PC-9 (cell line): ENCODE data around the gene PSMD6. TPM values are rescaled to one million over a fixed set of nuclear protein-coding genes. Genes with fewer than 3 reads are reported as not detected.

ENCODE experiments used
- BruUV-seq: library from RNA; stranded (reverse); fragments of 400-500 nt; replicated peaks from 2 replicates; lab custom pipeline; 2021; lab: Mats Ljungman, UMichigan
- CTCF ChIA-PET: fragments of 300-600 bp; sonication (Branson Sonifier 250); formaldehyde crosslinking; loops from one replicate; lab custom pipeline; 2022; ENCODE audit warnings: antibody characterized with exemption; lab: Charles Lee
- POLR2A ChIA-PET: fragments of 300-600 bp; sonication (Branson Sonifier 250); formaldehyde crosslinking; loops from one replicate; lab custom pipeline; 2022; ENCODE audit warnings: antibody characterized with exemption; ENCODE audit not compliant: unreplicated experiment; lab: Charles Lee
- DNase-seq, 2 experiments: peaks; one replicate each; pipeline versions ENCODE4 v3.0.0 to v3.0.0-alpha.2; 2015 to 2022; ENCODE audit warnings: mixed read lengths in 1 of 2
- H2AFZ ChIP-seq: fragments of 200-600 bp; sonication (generic); 2 replicates; pipeline ENCODE4 v1.8.1; 2017; ENCODE audit warnings: antibody characterized with exemption
- H3F3A ChIP-seq: fragments of 200-600 bp; sonication (generic); 2 replicates; pipeline ENCODE4 v1.8.1; 2017; ENCODE audit warnings: antibody characterized with exemption, mild to moderate bottlenecking, low read depth; ENCODE audit not compliant: insufficient read depth
- H3K27ac ChIP-seq: fragments of 200-600 bp; sonication (generic); 2 replicates; pipeline ENCODE4 v1.6.1; 2016; ENCODE audit warnings: mixed run types
- H3K27me3 ChIP-seq: fragments of 200-600 bp; sonication (generic); 2 replicates; pipeline ENCODE4 v1.6.1; 2016; ENCODE audit warnings: low read depth, mixed run types; ENCODE audit not compliant: insufficient read depth
- H3K36me3 ChIP-seq: fragments of 200-600 bp; sonication (generic); 2 replicates; pipeline ENCODE4 v1.6.1; 2016; ENCODE audit warnings: low read depth, mixed run types
- H3K4me1 ChIP-seq: fragments of 200-600 bp; sonication (generic); replicated peaks from 2 replicates; pipeline ENCODE4 v1.6.1; 2016; ENCODE audit warnings: mixed run types; ENCODE audit not compliant: insufficient read depth
- H3K4me2 ChIP-seq: fragments of 200-600 bp; sonication (generic); 2 replicates; pipeline ENCODE4 v1.6.1; 2017; ENCODE audit warnings: mixed run types
- H3K4me3 ChIP-seq: fragments of 200-600 bp; sonication (generic); 2 replicates; pipeline ENCODE4 v1.6.1; 2016; ENCODE audit warnings: mixed run types
- H3K79me2 ChIP-seq: fragments of 200-600 bp; sonication (generic); 2 replicates; pipeline ENCODE4 v1.6.1; 2017; ENCODE audit warnings: low read depth, mixed run types
- H3K9me2 ChIP-seq: fragments of 200-600 bp; sonication (generic); 2 replicates; pipeline ENCODE4 v1.8.1; 2017; ENCODE audit warnings: mild to moderate bottlenecking; ENCODE audit not compliant: insufficient read depth
- H3K9me3 ChIP-seq: fragments of 200-600 bp; sonication (generic); 2 replicates; pipeline ENCODE4 v1.8.1; 2016; ENCODE audit warnings: low read depth; ENCODE audit not compliant: insufficient read depth
- H4K20me1 ChIP-seq: fragments of 200-600 bp; sonication (generic); 2 replicates; pipeline ENCODE4 v1.8.1; 2017; ENCODE audit not compliant: insufficient read depth
- EZH2 ChIP-seq: fragments of 200-600 bp; sonication (generic); IDR thresholded peaks from 2 replicates; pipeline ENCODE4 v1.8.0; 2017; ENCODE audit warnings: antibody characterized with exemption, low read depth
- intact Hi-C: fragments of 100-400 bp; cut with micrococcal nuclease; formaldehyde crosslinking; loops from one replicate; pipeline ENCODE4 v1.10.0; 2022; ENCODE audit not compliant: unreplicated experiment
- total RNA-seq: library from RNA; stranded (reverse); gene quantifications from 2 replicates; pipeline ENCODE4 v1.2.3, GENCODE V29; 2021
- TF ChIP-seq, protein P1 (sequence below): fragments of 200-600 bp; sonication (generic); conservative IDR thresholded peaks from 2 replicates; pipeline ENCODE4 v1.6.1; 2017; ENCODE audit warnings: mixed run types, antibody characterized with exemption, mild to moderate bottlenecking, moderate library complexity

PSMD6 gene
- total RNA-seq, 1 experiment from 2014 or later = 68.8 TPM

- no peaks in the 10 kb centered on the region for H3K27me3 ChIP-seq
- no peak overlapping the region for H2AFZ ChIP-seq
- H3K27ac ChIP-seq = no peak overlapping the region
- intact Hi-C loops = no loop called here
- CTCF ChIA-PET = no interaction called here
- H3K4me2 ChIP-seq = no peak overlapping the region
- no peaks in the 10 kb centered on the region for H3K9me2 ChIP-seq
- POLR2A ChIA-PET = no interaction called here
- H3F3A ChIP-seq = no peaks in the 10 kb centered on the region
- no peak overlapping the region for H3K4me3 ChIP-seq
- no peaks in the 10 kb centered on the region for H3K9me3 ChIP-seq
- TF ChIP-seq EZH2 = no peak
- TF ChIP-seq, protein P1, sequence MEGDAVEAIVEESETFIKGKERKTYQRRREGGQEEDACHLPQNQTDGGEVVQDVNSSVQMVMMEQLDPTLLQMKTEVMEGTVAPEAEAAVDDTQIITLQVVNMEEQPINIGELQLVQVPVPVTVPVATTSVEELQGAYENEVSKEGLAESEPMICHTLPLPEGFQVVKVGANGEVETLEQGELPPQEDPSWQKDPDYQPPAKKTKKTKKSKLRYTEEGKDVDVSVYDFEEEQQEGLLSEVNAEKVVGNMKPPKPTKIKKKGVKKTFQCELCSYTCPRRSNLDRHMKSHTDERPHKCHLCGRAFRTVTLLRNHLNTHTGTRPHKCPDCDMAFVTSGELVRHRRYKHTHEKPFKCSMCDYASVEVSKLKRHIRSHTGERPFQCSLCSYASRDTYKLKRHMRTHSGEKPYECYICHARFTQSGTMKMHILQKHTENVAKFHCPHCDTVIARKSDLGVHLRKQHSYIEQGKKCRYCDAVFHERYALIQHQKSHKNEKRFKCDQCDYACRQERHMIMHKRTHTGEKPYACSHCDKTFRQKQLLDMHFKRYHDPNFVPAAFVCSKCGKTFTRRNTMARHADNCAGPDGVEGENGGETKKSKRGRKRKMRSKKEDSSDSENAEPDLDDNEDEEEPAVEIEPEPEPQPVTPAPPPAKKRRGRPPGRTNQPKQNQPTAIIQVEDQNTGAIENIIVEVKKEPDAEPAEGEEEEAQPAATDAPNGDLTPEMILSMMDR = no peak
- no peaks in the 10 kb centered on the region for H3K4me1 ChIP-seq
- H3K36me3 ChIP-seq = no peaks in the 10 kb centered on the region
- no peak for DNase-seq
- no peaks in the 10 kb centered on the region for H4K20me1 ChIP-seq
- H3K79me2 ChIP-seq = no peaks in the 10 kb centered on the region
- no TSS peak for BruUV-seq
Observed at GRCh38 chr3:64042952-64043351, 19.7 kb upstream of the PSMD6 start.

DNA sequence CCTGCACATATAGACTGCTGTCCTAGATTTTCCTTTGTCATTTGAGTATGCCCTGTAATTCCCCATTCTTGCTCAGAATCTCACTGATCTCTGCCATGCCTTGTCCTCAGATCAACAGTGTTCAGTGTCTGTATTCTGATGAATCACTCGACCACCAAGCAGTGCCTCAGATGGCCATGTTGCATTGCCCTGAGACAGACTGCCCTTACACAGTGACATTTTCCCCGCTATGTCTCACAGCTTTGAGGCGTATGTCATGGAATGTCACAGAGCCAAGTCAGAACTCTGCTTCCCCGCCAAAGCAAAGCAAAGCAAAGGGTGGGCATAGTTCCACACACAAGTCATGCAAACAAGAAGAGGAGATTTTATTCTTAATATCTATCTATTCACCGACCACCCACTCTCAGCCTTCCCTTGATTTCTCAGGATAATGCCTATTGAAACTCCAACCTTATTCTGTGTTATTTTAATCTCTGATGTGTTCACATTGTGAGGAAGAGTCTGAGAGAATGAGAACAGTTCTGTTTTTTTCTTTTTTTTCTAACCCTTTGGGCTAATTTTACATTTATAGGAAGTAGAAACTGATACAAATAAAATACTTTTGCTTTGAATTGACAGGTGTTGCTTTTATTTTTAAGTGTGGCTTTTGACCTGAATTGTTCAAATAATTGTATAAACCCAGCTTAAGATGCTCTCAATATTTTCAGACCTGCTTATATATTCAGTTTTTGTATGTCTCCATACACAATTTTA, 16.9 kb upstream of the PSMD6 start:
- Histone ChIP-seq H4K20me1 (no peaks in the 10 kb centered on the region), H2AFZ (no peak overlapping the region), H3K36me3 (no peaks in the 10 kb centered on the region), H3K27me3 (no peaks in the 10 kb centered on the region), H3K4me2 (no peak overlapping the region), H3F3A (no peaks in the 10 kb centered on the region), H3K4me3 (no peak overlapping the region), H3K9me3 (no peaks in the 10 kb centered on the region), H3K9me2 (no peaks in the 10 kb centered on the region), H3K79me2 (no peaks in the 10 kb centered on the region), H3K27ac (no peak overlapping the region), H3K4me1 (no peaks in the 10 kb centered on the region)
- TF ChIP-seq, protein P1 = no peak
- no peak for DNase-seq
- BruUV-seq = no TSS peak
- intact Hi-C loops = loop anchor here (10.0 kb wide), 1 partner anchor 175 kb away; no protein-coding TSS in a partner anchor
- ChIA-PET POLR2A (no interaction called here), CTCF (no interaction called here)

DNA sequence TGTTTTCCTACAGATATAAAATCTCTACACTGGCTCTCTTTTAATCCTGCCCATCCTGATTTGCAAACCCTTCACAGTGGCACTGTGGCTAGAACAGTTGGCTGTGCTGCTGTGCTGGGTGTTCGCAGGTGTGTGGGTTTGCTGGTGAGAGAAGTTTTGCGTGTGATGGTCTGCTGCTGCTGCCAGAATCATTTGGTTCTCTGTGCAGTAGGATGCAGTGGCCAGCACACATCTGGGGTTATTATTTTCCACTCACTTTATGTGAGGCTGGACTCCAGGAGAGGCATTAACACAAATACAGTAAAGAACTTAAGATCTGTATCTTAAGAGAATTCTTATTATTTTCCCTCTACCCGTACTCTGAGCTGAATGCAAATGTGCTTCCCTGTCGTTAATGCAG, 16.0 kb upstream of the PSMD6 start:
- Histone ChIP-seq H3K9me3 (no peaks in the 10 kb centered on the region), H3K27me3 (no peaks in the 10 kb centered on the region), H3K9me2 (no peaks in the 10 kb centered on the region), H4K20me1 (no peaks in the 10 kb centered on the region), H3F3A (no peaks in the 10 kb centered on the region), H3K79me2 (no peaks in the 10 kb centered on the region), H3K36me3 (no peaks in the 10 kb centered on the region), H3K4me1 (no peaks in the 10 kb centered on the region), H3K4me3 (no peak overlapping the region), H3K4me2 (no peak overlapping the region), H2AFZ (no peak overlapping the region), H3K27ac (no peak overlapping the region)
- TF ChIP-seq EZH2 = no peak
- TF ChIP-seq, protein P1 = no peak
- DNase-seq = no peak
- BruUV-seq = no TSS peak
- intact Hi-C loops = loop anchor here (10.0 kb wide), 1 partner anchor 175 kb away; no protein-coding TSS in a partner anchor
- ChIA-PET CTCF (no interaction called here), POLR2A (no interaction called here)
